Upper lobe of left lung (tissue), 4 donors: ENCODE measurements around the gene TBX6.

Experiments
- CTCF ChIP-seq, 6 experiments: fragments of 450-650 bp in 4 of 6; fragments of 200-600 bp in 2 of 6; sonication (generic) in 2 of 6; IDR thresholded peaks; one replicate each; pipeline ENCODE4 v1.5.1; 2016 to 2019; ENCODE audit warnings: antibody characterized with exemption in 6 of 6
- POLR2A ChIP-seq, 4 donors: fragments of 450-650 bp; IDR thresholded peaks; one replicate each; pipeline ENCODE4 v1.5.1; 2016 to 2017; ENCODE audit warnings: antibody characterized with exemption in 4 of 4, mild to moderate bottlenecking in 2 of 4

GRCh38 chr16:30104492-30104891, 12.8 kb upstream of the TBX6 start:
- TF ChIP-seq CTCF (IDR thresholded peaks at IDR 0.05) (no peak), POLR2A (IDR thresholded peaks at IDR 0.05) (no peak)
